HG03108 (cell line): Measurements from ENCODE around the gene CDC42BPA.
"Not testable (repeated sequence)": the region's sequence is repeated elsewhere in the genome, so short reads cannot be mapped to it uniquely, and the experiment has no call there.

Source experiments
- ATAC-seq: cut with Tn5 transposase; IDR thresholded peaks from one replicate; pipeline ENCODE4 v1.9.1; 2021; ENCODE audit warnings: moderate library complexity; ENCODE audit not compliant: unreplicated experiment

CDC42BPA gene

DNA sequence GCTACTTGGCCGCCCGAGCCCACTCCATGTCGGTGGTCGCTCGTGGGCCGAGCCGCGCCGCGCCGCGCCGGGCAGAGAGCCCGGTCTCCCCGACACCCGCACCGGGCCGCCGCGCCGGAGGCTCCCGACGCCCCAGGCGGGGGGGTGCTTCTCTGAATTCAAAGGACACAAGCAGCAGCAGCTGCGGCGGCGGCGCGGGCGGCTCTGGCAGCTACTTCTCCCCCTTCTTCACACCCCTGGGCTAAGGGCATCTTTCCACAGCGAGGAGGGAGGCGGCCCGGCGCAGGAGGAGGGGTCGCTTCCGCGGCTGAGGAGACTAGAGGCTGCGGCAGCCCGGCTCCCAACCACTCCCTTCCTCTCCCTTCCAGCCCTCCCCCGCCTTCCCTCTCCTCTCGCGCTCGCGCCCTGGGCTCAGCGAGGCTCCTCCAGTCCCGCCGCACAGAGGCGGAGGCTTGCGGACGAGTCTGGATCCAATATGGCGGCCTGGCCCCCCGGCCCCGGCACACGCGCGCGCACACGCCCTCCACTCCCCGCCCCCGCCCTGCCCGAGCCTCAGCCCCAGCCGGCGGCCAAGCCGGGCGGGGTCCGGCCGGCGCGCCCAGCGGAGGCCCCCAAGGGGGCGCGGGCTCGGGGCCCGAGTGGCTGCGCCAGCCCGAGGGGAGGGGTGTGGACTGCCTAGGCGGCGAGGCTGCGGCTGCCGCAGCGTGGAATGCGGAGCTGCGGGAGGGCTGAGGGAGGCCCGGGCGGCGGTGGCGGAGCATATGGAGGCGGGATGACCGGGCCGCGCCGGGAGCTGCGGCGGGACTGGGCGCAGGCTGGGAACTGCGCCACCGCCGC is at the start of gene CDC42BPA:
CDC42BPA (minus strand) TSS at position 477 of the 837 bp plus-strand sequence. CDS start 1,310 bp downstream, outside the sequence.
- ATAC-seq, result no peak

DNA sequence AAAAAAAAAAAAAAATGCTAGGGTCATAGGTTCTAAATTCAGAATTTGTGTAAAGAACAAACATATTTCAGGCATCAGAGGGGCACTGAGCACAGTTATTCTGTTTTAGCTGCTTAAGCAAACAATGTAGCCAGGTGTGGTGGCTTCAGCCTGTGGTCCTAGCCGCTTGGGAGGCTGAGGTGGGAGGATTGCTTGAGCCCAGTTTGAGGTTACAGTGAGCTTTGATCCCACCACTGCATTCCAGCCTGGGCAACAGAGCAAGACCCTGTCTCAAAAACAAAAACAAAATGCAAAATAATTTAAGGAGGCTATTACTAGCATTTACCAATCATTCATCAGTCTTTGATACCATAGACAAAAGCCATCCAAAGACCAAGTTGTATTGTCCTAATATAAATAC is 49.7 kb upstream of the CDC42BPA start:
- ATAC-seq, result no peak

DNA sequence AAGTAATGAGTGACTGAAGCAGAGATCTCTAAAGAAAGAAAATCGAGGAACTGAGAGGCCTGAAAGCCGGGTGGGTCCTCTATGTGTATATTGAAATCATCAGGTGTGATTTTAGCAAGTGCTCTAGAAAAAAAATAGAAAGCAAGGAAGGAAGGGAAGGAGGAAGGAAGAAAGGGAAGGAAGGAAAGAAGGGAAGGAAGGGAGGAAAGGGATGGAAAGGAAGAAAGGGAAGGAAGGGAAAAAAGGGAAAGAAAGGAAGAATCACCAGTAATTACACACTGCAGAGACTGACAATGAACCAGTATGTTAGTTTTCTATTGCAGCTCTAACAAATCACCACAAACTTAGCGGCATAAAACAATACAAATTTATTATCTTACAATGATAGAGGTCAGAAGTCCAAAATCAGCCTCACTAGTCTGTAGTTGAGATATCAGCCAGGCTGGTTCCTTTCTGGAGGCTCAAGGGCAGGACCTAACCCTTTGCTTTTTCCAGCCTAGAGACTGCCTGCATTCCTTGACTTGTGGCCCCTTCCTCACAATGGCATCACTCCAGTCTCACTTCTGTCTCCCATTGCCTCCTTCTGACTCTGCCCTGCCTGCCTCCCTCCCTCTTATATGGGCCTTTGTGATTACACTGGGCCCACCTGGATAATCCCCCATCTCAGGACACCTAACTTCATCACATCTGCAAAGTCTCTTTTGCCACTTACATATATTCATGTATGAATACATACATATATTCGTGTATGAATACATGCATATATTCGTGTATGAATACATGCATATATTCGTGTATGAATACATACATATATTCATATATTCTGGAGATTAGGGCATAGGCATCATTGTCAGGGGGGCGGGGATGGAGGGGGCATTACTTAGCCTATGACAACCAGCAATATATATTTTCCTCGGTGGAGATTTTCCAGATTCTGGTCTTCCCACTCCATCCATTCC is 47.5 kb upstream of the CDC42BPA start:
- no peak for ATAC-seq

GRCh38 chr1:227364657-227365056 is 46.4 kb upstream of the CDC42BPA start:
- ATAC-seq, result no peak

DNA sequence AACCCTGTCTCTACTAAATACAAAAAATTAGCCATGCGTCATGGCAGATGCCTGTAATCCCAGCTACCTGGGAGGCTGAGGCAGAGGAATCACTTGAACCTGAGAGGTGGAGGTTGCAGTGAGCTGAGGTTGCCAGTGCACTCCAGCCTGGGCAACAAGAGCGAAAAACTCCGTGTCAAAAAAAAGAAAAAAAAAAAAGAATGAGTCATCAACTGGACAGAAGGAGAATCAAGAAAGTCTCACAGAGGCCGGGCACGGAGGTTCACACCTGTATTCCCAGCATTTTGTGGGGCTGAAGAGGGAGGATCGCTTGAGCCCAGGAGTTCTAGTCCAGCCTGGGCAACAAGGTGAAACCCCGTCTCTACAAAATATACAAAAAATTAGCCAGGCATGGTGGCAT is 45.5 kb upstream of the CDC42BPA start:
- ATAC-seq, result no peak

DNA sequence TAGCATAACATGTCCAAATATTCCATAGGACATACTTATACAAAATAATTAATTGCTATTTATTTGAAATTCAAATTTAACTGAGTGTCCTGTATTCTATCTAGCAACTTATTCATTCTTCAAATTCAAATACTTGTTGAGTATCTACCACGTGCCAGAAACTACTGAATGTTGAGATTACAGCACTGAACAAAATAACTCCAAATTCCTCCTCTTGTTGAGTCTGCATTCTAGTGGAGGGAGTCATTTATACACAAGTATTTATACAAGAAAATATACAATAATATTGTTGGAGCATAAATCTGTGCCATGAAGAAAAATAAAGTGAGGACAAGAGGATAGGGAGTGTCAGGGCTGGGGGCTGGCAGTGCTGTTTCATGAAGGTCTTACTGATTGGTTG is 43.7 kb upstream of the CDC42BPA start:
- ATAC-seq, result no peak

- ATAC-seq, result no peak
Observed at GRCh38 chr1:227357927-227358302, 39.6 kb upstream of the CDC42BPA start.

DNA sequence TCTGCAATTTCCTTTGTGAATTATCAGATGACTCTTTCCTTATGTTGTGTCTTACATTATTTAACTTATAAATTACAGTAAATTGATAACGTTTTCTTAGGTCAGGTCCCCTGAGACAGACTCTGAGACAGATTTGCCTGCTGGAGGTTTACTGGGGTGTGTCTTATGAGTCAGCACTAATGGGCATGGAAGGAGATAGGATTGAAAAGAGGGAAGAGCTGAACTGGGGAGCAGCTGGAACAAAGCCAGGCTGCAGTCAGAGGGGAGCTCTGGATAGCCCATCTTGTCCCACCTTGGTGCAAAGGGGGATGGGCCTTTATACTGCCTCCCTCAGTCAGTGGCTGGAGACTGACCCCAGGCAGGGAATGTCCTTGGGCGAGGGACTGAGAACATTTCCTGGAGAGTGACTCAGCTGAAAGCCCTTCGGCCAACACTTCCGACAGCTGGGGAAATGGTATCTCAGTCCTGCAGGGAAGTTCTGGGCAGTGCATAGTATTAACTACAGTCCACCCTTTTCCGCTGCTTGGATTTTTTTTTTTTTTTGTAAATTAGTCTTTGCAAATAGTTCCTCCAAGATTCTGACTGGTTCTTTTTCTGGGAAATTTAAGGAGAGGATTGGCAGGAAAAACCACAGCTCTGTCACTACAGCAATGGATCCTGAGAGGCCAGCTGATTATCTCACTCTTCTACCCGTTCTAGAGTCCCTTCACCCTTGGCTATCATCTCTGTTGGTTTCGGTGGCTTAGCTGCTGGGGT is 39.1 kb upstream of the CDC42BPA start:
- ATAC-seq, result no peak

DNA sequence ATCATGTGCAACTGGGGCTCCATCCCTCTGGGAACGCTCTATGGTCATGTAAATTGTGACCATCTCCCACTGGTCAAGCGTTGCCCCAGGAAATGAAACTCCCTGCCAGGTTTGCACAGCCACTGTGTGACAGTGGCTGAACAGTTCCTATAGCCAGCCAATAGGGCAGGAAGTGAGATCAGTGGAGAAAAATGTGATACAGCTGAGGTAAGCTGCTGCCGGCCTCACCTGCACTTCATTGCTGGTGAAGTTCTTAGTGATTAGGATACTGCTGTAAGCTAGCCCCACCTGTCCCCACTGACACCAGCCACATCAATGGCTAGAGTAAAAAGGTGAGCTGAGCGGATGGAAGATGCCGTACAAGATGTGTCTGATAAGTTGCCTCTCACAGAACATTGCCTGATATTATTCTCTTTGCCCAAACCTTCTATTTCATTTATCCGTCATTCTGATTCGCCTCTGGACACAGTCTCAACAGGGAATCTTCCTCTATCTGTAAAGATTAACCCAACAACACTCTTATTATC is 38.4 kb upstream of the CDC42BPA start:
- ATAC-seq, result no peak

DNA sequence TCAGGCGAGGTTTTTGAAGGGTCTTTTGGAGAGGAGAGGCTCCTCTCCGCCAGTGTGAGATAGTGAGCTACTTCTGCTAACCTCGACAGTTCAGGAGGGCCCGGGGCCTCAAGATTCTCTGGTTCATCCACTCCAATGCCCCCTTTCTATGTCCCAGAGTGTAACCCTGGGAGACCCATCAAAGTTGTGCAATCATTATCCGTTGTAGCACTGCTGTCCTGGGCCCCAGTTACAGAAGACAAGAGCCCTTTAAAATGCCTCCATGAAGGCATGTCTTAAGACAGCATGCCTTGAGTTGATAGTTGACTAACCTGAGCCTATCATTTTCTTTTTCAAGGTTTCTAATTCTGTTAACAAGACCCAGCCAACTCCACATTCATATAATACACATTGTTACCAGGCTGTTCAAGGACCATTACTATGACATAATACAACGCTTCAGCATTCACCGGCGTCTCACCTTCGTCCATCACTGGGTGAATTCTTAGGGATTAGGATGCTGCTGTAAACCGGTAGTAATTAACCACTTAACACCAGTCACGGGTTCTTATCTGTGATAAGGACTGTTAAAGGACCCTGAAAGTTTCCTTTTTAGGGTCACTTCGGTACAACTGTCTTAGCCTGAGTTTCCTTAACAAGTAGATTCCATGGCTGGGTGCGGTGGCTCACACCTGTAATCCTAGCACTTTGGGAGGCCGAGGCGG is 37.4 kb upstream of the CDC42BPA start:
- ATAC-seq, result no peak

GRCh38 chr1:227353186-227353585 is 34.9 kb upstream of the CDC42BPA start:
- ATAC-seq, result no peak

DNA sequence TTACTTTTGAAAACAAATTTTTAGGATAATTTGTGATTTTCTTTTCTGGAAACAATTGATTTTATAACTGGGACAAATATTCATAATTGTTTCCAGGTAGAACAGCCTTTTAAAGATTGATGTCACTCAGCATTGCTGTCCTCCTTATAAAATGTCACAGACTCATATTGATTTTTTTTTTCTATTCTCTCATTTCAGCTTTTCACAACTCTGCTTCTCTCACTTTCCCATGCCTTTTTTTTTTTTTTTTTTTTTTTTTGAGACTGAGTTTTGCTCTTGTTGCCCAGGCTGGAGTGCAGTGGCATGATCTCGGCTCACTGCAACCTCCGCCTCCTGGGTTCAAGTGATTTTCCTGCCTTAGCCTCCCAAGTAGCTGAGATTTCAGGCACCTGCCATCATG is 33.9 kb upstream of the CDC42BPA start:
- ATAC-seq, result not testable (repeated sequence)

- ATAC-seq, result no peak
Observed at GRCh38 chr1:227351443-227351842, 33.2 kb upstream of the CDC42BPA start.

GRCh38 chr1:227349967-227350366 is 31.7 kb upstream of the CDC42BPA start:
- ATAC-seq, result no peak

DNA sequence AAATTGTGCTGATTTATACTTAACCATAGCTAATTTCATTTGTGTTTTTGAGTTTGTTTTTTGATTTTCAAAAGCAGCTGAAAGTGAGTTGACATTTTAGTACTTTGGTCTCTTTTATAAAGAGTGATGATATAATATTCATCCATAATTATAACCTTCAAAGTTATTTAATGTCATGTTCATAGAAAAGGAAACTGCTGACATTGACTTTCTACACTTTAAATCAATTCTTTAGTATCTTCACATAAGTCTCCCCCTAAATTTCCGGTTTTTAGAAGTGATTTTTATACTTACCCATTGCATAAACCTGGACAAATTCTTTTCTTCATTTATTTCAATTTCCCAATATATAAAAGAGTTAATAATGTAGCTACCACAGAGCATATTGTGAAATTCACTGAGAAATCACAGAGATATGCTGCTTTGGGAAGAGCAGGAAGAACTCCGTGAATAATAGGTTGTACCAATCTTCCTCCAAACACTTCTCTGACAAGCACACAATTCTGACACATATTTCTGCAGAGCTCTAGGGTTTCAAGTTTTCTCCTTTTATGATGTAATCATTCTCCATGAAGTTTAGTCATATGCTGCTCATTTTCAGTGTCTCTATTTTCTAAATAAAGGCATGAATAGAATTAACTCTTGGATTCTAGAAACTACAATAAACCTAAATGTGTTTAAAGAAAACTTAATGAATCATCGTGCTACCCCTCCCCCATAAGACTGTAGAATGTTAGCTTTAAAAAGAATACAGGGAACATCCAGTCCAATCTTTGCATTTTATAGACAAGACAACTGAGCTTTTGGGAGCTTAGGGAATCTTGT is 25.6 kb upstream of the CDC42BPA start:
- no peak for ATAC-seq

DNA sequence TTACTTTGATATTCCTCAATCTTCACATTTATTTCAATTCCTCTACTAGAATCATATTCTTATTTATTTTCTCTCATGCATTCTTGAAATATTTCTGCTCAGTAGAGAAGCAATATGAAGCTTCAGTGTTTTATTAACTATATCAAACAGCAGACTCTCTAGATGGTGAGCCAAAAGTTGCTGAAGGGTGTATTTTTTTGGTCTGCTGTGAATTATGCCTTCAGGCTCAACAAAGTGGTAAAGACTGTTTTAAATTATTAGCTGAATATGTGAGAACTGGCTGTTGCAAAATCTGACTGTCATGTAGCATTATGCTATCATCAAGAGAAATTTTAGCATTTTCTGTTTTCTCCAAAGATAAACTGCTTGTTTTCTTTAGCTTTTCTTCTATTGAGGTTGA is 24.9 kb upstream of the CDC42BPA start:
- no peak for ATAC-seq

DNA sequence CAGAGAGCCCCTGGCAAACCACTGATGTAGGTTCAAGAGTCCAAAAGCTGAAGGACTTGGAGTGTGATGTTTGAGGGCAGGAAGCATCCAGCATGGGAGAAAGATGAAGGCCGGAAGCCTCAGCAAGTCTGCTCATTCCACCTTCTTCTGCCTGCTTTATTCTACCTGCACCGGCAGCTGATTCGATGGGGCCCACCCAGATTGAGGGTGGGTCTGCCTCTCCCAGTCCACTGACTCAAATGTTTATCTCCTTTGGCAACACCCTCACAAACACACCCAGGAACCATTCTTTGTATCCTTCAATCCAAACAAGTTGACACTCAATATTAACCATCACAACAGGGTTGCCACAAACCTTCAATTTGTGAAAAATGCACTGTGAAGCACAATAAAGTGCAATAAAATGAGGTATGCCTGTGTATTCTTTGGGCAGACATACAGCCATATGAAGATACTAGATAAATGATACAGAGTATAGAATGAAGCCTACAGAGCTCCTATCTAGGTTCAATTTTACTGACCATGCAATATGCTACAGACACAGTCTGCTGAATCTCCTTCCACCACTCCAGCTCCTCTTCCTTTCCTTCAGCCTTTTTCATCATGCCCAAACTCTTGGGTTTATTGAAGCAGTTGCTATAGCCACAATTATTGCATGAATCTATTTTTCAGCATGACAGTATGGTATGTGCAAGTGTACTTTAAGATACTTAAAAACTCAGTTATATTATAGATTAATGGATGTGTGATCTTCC is 24.0 kb upstream of the CDC42BPA start:
- no peak for ATAC-seq

DNA sequence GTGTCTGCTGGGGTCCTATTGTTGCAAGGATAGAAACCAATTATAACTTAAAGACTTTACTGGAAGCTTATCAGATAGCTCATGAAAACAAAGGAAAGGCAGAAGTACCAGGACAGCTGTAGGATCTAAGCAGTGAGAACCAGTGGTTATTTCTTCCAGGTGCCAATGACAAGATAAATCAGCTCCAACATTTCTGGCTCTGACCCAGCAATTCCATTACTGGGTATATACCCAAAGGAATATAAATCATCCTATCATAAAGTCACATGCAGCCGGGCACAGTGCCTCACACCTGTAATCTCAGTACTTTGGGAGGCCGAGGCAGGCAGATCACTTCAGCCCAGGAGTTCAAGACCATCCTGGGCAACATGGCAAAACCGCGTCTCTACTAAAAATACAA is 17.8 kb upstream of the CDC42BPA start:
- ATAC-seq, result not testable (repeated sequence)
